Pulmonary artery endothelial cell (primary cell): Measurements from ENCODE around the gene GABBR2. TPM values are rescaled to one million over a fixed set of nuclear protein-coding genes. Genes with fewer than 3 reads are reported as not detected.
A peak's percentile ranks its signal among the peaks of the same experiment; 100 is the strongest.

ENCODE experiments used
- DNase-seq: peaks from one replicate; pipeline ENCODE4 v3.0.0-alpha.2; 2011; ENCODE audit warnings: low read depth, low spot score
- total RNA-seq: library from RNA; depleted of rRNA; stranded (reverse); fragments of >200 nt; gene quantifications from 2 replicates; pipeline ENCODE4 v1.2.3, GENCODE V29; 2014

GABBR2 gene
- total RNA-seq, 1 donor from 2014 or later, result 23.3 TPM

GRCh38 chr9:98404237-98404636 is 304.5 kb downstream of the GABBR2 start:
- no peak for DNase-seq

- DNase-seq, result no peak
These were observed 305.0 kb downstream of the GABBR2 start for GRCh38 chr9:98403715-98404114.

GRCh38 chr9:98402019-98402840 is 306.5 kb downstream of the GABBR2 start:
- DNase-seq, result no peak

- DNase-seq, result no peak
These were observed 307.4 kb downstream of the GABBR2 start for GRCh38 chr9:98401140-98402018.

GRCh38 chr9:98399950-98400683 is 308.6 kb downstream of the GABBR2 start:
- DNase-seq, result no peak

GRCh38 chr9:98396656-98397055 is 312.1 kb downstream of the GABBR2 start:
- DNase-seq, result no peak

GRCh38 chr9:98396236-98396635 is 312.5 kb downstream of the GABBR2 start:
- no peak for DNase-seq

GRCh38 chr9:98391867-98392266 is 316.9 kb downstream of the GABBR2 start:
- DNase-seq, result no peak

- DNase-seq, result no peak
These were observed 317.3 kb downstream of the GABBR2 start for GRCh38 chr9:98391406-98391805.

- no peak for DNase-seq
These were observed 323.0 kb downstream of the GABBR2 start for GRCh38 chr9:98385751-98386150.

- no peak for DNase-seq
These were observed 325.0 kb downstream of the GABBR2 start for GRCh38 chr9:98383758-98384157.

GRCh38 chr9:98381311-98382103 is 327.2 kb downstream of the GABBR2 start:
- DNase-seq, result no peak

- no peak for DNase-seq
These were observed 328.6 kb downstream of the GABBR2 start for GRCh38 chr9:98380065-98380681.

GRCh38 chr9:98379572-98379971 is 329.2 kb downstream of the GABBR2 start:
- DNase-seq, result no peak

GRCh38 chr9:98378794-98379193 is 329.9 kb downstream of the GABBR2 start:
- no peak for DNase-seq

GRCh38 chr9:98378206-98378780 is 330.4 kb downstream of the GABBR2 start:
- no peak for DNase-seq

GRCh38 chr9:98375138-98375726 is 333.5 kb downstream of the GABBR2 start:
- no peak for DNase-seq

GRCh38 chr9:98374385-98375051 is 334.2 kb downstream of the GABBR2 start:
- peak; percentile 32 for DNase-seq

- no peak for DNase-seq
These were observed 335.1 kb downstream of the GABBR2 start for GRCh38 chr9:98373609-98374008.
